Nephron (organoid): ENCODE data around the gene FBXL7.

Source experiments
- H3K27ac Mint-ChIP-seq, 3 experiments: 2 replicates each; pipeline ENCODE4 v1.8.0; 2020; ENCODE audit warnings: mixed read lengths in 3 of 3, mild to moderate bottlenecking in 2 of 3, moderate library complexity in 1 of 3
- H3K27me3 Mint-ChIP-seq: 2 replicates; pipeline ENCODE4 v1.8.0; 2021; ENCODE audit warnings: low read depth, mild to moderate bottlenecking, moderate library complexity, mixed read lengths
- H3K36me3 Mint-ChIP-seq: 2 replicates; pipeline ENCODE4 v1.8.0; 2020; ENCODE audit warnings: low read depth, mixed read lengths
- H3K4me1 Mint-ChIP-seq: 2 replicates; pipeline ENCODE4 v1.8.0; 2020; ENCODE audit warnings: mixed read lengths
- H3K4me3 Mint-ChIP-seq, 3 experiments: 2 replicates each; pipeline ENCODE4 v1.8.0; 2020; ENCODE audit warnings: mild to moderate bottlenecking in 3 of 3, mixed read lengths in 3 of 3, moderate library complexity in 2 of 3
- H3K9me3 Mint-ChIP-seq: 2 replicates; pipeline ENCODE4 v1.8.0; 2020; ENCODE audit warnings: mixed read lengths
- TF ChIP-seq, protein P1 (sequence below), 3 experiments: fragments of 200-600 bp; sonication (generic); IDR thresholded peaks; one replicate each; pipeline ENCODE4 v1.5.0; 2021; ENCODE audit warnings: antibody characterized with exemption in 3 of 3; ENCODE audit not compliant: unreplicated experiment in 3 of 3

The FBXL7 gene

DNA sequence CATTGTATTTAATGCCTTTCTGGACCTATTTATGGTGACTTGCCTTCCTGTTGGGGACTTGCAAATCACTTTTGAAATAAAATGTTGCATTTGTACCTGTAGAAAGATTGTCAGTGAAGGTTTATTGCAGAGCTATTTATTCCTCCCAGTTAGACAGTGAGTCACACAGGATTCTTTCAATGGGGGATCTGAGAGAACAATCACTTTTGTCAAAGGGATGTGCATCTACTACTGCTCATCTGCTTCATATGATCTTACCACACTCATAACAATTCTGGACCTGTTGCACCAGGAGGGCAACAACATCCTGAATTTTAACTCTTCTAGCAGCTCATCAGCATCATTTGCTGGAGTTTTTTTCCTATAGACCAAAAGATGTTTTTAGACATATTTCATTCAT is 66.8 kb downstream of the FBXL7 start:
- TF ChIP-seq, protein P1, sequence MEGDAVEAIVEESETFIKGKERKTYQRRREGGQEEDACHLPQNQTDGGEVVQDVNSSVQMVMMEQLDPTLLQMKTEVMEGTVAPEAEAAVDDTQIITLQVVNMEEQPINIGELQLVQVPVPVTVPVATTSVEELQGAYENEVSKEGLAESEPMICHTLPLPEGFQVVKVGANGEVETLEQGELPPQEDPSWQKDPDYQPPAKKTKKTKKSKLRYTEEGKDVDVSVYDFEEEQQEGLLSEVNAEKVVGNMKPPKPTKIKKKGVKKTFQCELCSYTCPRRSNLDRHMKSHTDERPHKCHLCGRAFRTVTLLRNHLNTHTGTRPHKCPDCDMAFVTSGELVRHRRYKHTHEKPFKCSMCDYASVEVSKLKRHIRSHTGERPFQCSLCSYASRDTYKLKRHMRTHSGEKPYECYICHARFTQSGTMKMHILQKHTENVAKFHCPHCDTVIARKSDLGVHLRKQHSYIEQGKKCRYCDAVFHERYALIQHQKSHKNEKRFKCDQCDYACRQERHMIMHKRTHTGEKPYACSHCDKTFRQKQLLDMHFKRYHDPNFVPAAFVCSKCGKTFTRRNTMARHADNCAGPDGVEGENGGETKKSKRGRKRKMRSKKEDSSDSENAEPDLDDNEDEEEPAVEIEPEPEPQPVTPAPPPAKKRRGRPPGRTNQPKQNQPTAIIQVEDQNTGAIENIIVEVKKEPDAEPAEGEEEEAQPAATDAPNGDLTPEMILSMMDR (IDR thresholded peaks at IDR 0.05; ENCODE audit: unreplicated experiment in 3 of 3) = no peak
- Mint-ChIP-seq H3K27ac (no peak overlapping the region), H3K9me3 (peaks cover 6% of the 10 kb centered on the region), H3K4me3 (no peak overlapping the region), H3K27me3 (no peaks in the 10 kb centered on the region), H3K4me1 (peaks cover 4% of the 10 kb centered on the region), H3K36me3 (peaks cover 22% of the 10 kb centered on the region)

DNA sequence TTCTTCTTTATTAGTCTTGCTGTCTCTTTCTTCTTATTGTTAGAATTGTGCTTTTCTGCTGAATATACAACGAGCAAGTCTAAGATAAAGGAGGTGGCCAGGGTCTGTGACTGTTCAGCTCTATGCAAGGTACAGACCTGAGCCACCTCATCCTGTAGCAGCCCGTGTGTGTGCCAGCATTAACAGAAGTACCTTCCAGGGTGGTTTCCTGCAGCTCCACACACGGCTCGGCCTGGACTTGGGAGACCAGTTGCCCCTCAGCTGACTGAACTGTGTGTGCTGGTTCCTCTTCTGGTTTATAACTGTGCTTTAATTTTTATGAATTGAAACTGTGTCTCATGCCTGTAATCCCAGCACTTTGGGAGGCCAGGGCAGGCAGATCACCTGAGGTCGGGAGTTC is 70.5 kb downstream of the FBXL7 start:
- no peak overlapping the region for H3K27ac Mint-ChIP-seq
- H3K4me1 Mint-ChIP-seq = peaks cover 29% of the 10 kb centered on the region
- H3K9me3 Mint-ChIP-seq = peaks cover 4% of the 10 kb centered on the region

DNA sequence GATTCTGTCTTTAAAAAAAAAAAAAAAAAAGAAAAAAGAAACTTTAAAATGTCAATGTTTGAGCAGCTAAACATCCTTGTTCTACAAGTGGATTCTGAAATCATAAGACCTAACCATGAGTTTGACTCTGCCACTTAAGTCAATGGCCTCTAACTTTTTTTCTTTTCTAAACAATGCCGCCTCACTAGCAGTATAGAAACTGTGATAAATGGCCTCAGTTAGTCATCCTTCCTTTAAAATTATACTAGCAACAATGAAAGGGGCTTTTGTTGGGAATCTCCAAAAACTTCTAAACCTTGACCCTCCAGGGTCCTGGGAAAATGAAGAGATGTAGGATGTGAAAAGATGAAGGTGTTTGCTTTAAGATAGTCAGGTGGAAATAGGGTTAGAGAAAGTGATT is 71.1 kb downstream of the FBXL7 start:
- Mint-ChIP-seq H3K9me3 (peaks cover 4% of the 10 kb centered on the region), H3K27ac (no peak overlapping the region), H3K4me1 (peaks cover 34% of the 10 kb centered on the region), H3K27me3 (no peaks in the 10 kb centered on the region), H3K36me3 (peaks cover 5% of the 10 kb centered on the region), H3K4me3 (no peak overlapping the region)
- TF ChIP-seq, protein P1 (IDR thresholded peaks at IDR 0.05; ENCODE audit: unreplicated experiment in 3 of 3) = no peak

More for the DNA sequence above, 70.5 kb downstream of the FBXL7 start:
- TF ChIP-seq, protein P1 (IDR thresholded peaks at IDR 0.05; ENCODE audit: unreplicated experiment in 3 of 3) = no peak
- Mint-ChIP-seq H3K4me3 (no peak overlapping the region), H3K27me3 (no peaks in the 10 kb centered on the region), H3K36me3 (peaks cover 5% of the 10 kb centered on the region)

DNA sequence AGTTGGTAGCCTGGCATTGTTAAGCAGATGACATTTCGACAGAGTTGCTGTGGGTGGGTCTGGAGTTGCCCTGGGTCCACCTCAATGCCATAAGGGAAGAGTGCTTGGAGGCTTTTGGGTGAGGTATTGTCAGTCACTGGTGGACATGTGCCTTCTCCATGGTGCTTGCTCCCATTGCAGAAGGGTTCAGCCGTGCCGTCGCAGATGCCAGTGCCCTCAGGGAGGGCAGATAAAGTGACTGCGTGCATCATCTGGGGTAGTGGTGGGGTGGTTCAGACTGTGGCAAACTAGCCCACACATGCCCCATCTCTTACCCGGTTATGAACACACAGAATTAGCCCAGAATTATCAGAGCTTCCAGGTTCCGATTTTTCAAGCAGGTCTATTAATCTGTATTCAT is 71.6 kb downstream of the FBXL7 start:
- H3K36me3 Mint-ChIP-seq = peaks cover 5% of the 10 kb centered on the region
- H3K27me3 Mint-ChIP-seq = no peaks in the 10 kb centered on the region
- H3K9me3 Mint-ChIP-seq = peaks cover 4% of the 10 kb centered on the region
- TF ChIP-seq, protein P1 (IDR thresholded peaks at IDR 0.05; ENCODE audit: unreplicated experiment in 3 of 3) = no peak
- no peak overlapping the region for H3K4me3 Mint-ChIP-seq
- peaks cover 36% of the 10 kb centered on the region for H3K4me1 Mint-ChIP-seq
- H3K27ac Mint-ChIP-seq = no peak overlapping the region

DNA sequence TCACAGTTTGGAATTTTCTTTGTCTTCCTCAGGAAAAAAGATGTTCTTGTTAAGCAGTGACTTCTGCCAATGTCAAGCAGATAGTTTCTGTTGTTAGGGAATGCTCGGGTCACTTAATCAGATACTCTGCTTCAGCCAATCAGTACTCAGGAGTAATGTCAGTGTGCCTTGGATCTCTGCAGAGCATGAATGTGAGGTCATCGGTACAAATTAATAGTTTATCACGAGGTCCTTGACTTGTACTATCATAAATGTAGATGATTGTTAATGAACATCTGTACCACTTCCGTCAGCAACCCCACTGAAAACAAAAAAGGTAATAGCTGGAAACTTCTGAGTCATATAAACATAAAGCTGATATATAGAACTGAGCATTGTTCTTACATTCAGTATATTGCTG is 73.6 kb downstream of the FBXL7 start:
- TF ChIP-seq, protein P1 (IDR thresholded peaks at IDR 0.05; ENCODE audit: unreplicated experiment in 3 of 3) = no peak
- H3K27me3 Mint-ChIP-seq = no peaks in the 10 kb centered on the region
- peaks cover 56% of the 10 kb centered on the region for H3K4me1 Mint-ChIP-seq
- no peak overlapping the region for H3K4me3 Mint-ChIP-seq
- H3K27ac Mint-ChIP-seq = peak overlapping the region; percentile 28 to 77 (median 40)
- peaks cover 5% of the 10 kb centered on the region for H3K36me3 Mint-ChIP-seq
- H3K9me3 Mint-ChIP-seq = peaks cover 4% of the 10 kb centered on the region

DNA sequence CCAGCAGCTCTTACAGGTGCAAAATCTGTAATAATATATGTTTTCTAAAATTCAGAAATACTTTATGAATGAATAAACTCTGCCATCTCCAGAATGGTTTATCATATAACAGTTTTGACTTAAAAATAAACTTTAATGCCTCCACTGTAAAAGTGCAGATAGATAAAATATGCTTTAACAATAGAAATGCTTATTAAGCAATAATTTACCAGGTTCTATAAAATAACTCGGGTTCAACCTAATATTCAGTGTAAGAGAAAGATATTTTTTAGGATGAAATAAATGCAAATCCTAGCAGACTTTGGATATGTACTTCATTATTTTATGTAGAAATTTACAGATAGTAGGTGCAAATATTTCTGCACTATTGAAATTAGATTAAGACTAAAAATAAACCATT is 74.1 kb downstream of the FBXL7 start:
- peaks cover 4% of the 10 kb centered on the region for H3K9me3 Mint-ChIP-seq
- peaks cover 5% of the 10 kb centered on the region for H3K36me3 Mint-ChIP-seq
- H3K27ac Mint-ChIP-seq = peak overlapping the region in 1 of 3 experiments; percentile 64
- TF ChIP-seq, protein P1 (IDR thresholded peaks at IDR 0.05; ENCODE audit: unreplicated experiment in 3 of 3) = no peak
- H3K4me3 Mint-ChIP-seq = no peak overlapping the region
- no peaks in the 10 kb centered on the region for H3K27me3 Mint-ChIP-seq
- H3K4me1 Mint-ChIP-seq = peaks cover 61% of the 10 kb centered on the region
